Stimulated activated CD8-positive, alpha-beta memory T cell treated with anti-CD3 and anti-CD28 coated beads, Interleukin-12 subunit alpha, Interleukin-12 subunit beta, amount 100 ng/mL, for 24 hours (primary cell): Measurements from ENCODE around the gene SRL.

Experiments used
- DNase-seq: peaks from one replicate; pipeline ENCODE4 v3.0.0-alpha.2; 2020; ENCODE audit errors: extremely low read depth

SRL gene

DNA sequence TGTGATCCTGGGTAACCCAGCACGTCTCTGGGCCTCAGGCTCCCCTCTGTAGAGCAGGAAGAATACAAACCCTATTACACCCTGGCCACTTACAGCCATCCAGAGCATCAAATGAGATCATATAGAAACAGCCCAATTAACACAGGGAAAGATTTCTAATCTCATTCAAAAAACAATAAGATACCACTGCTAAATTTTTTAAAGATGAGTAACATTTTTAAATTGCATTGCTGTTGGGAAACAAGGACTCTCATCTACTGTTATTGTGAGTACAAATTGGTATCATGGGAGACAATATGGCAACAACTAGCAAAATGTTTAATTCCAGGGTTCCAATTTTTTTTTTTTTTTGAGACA, 41.1 kb downstream of the SRL start:
- no peak for DNase-seq

DNA sequence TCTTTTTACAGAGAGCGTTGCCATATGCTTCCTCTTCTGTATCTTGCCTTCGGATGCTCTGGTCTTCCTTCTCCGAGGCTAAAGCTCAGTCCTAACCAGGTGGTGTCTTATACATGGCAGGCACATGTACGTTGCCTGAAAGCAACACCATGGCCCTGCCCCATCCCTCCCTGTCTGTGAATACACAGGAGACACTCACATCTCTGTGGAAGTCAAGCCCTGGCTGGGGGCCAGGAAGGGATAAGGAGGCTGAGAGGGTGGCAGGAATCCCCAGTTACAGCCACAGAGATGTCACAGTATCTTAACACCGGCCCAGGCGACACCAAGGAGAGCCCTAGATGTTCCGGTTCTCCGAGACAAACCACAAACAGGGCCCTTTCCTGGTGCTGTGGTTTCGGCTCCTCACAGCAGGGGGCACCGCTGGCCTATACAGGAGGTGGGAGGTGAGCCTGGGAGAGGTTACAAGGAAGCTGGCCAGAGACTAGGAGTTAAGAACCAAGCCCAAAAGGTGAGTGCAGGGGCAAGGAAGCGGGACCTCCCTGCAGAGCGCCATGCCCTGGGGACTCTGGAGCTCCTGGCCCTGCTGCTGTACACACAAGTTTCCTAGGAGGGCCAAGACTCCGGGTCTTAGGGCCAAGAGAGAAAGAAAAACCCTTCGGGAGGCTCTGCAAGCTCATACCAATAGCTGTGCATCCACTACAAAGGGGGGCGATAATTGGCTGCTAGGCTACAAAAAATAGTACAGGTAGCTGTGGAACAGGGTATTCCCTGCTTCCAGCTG, 41.7 kb downstream of the SRL start:
- no peak for DNase-seq

DNA sequence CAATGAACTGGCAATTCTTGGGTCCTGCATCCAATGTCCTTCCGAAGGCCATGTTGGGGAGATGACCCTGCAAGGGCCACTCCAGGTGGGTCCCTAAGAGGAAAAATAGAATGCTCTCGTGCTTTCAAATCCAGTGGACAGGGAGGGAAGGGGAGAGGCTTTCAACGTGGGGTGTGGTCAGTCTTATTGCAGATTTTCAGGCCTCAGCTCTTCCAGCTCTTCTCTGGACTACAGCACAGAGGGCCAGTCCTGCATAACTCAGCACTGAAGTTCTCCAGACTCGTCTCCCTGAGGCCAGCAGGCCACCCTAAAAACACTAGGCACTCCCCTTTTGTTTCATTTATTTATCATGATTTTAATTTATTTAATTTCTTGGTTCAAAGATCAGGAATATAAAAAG, 43.1 kb downstream of the SRL start:
- DNase-seq = no peak

DNA sequence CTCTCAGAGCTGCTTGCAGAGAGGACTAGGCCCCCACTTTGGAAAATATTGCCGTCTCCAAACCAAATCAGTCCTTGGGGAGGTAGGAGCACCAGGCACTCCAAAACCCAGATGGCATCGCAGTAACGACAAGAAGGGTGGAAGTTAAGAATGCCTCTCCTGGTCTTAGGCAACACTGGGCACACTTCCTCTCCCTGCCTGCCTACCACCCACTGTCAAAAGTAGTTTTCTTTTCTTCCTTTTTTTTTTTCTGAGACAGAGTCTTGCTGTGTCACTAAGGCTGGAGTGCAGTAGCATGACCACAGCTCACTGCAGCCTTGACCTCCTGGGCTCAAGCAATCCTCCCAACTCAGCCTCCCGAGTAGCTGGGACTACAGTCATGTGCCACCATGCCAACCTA, 47.2 kb downstream of the SRL start:
- DNase-seq = no peak

DNA sequence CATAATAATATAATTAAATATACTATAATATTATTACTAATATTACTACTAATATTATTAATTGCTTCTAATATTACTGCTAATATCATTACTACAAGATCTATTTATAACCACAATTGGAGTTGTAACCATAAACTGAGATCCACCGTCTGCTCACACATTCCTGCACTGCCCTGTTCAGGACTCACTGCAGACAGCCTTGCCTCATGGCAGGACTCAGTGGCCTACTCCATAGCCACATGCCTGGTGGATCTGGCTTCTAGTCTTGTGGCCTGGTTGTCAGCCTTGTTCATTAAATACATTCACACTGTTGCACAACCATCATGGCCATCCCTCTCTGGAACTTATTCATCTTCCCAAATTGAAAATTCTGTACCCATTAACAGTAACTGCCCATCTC, 48.0 kb downstream of the SRL start:
- no peak for DNase-seq

DNA sequence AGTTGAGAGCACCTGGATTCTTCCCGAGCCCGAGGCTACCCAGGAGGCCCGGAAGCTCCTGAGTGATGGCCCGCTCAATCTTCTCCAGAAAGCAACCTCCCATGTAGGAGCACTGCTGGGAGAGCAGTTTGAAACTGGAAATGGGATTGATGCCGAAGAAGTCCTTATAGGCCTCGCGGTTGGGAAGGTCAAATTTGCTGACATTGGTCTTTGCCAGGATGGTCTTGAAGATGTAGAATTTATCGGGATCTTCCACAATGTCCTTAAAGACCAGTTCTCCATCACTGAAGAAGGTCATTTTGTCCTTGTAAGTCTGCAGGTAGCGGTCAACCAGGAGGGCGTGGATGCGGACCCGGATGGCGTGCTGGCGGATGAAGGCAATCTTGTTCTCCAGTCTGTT, 49.7 kb downstream of the SRL start:
- no peak for DNase-seq

DNA sequence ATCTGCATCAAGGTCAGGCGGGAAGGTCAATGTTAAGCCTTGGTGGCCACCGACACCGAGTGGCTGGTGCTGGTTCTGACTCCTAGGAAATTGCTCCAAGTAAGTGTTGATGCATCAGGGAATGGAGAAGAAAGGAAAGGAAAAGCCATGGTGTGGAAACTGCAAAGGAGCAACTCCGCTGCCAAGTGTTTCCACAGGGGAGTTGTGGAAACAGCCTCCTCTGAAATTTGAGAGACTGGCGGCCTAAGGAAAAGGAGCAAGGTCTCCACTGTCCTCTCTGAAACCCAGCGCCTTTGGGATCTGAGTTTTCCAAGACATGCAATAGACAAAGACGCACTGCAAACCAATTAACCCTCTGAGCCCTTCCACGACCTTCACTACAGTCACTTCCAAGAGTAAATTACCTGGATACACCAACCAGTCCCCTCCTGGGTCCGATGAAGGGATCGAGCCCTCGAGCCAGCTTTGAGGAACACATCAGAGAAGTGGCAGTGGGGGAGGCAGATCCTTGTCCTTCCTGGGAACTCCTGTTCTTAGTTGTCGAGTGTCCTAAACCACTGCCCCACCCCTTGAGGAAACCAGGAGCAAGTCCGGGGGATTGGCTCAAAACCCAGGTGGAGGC, 51.1 kb downstream of the SRL start:
- no peak for DNase-seq

DNA sequence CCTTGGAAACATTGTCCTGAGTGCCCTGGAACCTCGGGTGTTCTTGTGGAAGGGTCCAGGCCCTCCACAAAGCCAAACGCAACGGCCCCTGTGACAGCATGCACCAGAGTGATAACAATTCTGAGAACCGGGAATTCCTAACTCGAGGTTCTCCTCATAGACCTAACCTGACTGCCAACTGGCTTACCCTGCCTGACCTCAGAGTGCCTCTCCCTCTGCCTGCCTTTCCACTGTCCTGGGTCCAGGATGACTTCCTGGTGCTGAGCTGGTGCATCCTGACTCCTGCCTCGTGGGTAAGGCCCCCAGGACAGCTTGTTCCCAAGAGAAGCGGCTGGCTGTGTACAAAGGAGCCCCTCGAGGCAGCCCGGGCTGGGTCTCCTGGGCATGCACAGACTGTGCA, 51.8 kb downstream of the SRL start:
- no peak for DNase-seq

DNA sequence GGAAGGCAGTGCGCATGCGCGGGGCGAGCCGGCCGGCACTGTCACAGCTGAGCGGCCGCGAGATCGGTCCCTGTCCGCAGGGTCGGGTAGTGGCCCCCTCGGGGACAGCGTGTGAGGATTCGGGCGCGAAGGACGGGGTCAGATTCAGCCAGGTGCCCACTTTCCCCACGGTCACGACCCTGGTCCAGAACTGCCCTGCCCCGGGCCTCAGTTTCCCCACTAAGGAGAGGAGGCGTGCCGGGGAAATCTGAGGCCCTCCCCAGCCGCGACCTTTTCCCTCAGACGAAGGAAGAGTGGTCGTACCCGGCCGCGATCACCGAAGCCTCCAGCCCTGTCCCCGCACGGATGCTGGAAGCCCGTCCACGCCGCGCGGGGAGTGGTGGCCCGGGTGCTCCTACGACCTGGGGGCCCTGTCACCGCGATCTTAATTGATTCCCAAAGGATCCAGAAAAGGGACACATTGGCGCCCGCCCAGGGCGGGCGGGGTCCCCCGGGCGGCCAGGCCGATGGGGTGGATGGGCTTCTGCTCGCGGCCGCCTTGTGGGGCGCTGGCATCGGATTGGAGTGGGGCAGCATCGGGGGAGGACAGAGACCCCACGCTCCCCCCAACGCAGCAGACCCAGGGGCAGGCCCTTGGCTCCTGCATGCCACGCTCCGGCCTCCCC, 57.7 kb downstream of the SRL start:
- DNase-seq = no peak

DNA sequence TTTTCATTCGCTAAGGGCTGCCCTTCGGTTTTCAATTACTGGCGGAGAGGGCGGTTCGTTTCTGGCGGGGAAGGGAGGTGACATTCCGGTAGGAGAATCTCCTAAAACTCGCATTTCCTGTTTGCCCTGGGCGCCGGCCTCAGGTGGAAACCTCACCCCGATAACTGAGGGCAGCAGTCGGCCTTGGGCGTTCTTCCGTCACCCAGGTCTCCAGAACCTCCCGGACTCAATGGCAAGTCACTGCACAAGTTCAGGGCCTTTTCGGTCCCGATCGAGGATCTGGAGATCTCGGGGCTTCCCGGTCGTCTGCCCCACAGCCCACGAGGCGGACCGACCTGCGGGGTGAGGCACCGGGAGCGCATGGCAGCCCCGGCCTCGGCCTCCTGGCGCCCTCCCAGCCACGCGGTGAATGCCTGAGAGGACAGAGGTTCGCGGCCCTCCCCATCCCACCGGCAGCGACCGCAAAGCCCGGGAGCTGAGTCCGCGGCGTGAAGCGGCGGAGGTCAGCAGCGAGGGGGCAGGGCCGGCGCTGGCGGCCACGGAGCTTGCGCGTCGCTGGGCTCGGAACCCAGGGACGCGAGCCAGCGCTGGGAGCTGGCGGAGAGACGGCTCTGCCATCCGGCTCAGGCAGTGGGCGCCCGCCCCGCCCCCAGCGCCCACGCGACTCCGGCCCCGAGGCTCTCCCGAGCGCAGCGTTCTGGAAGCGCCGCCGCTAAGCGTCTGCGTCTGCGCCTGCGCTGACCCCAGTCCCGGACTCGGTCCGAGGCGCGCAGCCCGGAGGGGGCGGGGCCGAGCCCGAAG, 58.4 kb downstream of the SRL start:
- peak; percentile 78 for DNase-seq

DNA sequence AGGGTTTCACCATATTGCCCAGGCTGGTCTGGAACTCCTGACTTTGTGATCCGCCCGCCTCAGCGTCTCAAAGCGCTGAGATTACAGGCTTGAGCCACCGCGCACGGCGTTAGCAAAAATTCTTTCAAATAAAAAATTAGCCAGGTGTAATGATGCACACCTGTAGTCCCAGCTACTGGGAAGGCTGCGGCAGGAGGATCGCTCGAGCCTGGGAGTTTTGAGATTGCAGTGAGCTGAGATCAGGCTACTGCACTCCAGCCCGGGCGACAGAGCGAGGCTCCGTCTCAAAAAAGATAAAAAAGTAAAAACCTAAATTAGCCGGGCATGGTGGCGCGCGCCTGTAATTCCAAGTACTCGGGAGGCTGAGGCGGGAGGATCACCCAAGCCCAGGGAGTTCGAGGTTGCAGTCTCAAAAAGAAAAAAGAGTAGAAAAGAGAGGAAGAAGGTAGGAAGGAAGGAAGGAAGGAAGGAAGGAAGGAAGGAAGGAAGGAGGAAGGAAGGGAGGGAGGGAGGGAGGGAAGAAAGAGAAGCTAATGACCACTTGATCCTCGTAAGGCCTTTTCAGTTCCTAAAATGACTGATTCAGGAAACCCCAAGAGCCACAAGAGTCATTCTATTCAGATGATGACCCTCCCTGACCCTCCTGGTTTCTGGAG, 59.2 kb downstream of the SRL start:
- no peak for DNase-seq

DNA sequence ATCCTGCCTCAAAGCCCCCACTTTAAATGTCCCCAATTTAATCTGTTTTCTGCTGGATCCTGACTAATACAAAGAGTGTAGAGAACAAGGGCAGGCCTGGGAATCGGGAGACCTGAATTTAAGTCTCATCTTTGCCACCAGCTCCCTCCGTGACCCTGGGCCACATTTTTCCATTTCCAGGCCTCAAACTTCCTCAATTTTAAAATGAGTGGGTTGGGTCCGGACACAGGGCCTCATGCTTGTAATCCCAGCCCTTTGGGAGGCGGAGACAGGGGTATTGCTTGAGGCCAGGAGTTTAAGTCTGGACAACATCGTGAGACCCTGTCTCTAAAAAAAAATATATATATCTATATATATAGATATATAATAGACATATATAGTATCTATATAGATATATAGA, 61.4 kb downstream of the SRL start:
- no peak for DNase-seq

DNA sequence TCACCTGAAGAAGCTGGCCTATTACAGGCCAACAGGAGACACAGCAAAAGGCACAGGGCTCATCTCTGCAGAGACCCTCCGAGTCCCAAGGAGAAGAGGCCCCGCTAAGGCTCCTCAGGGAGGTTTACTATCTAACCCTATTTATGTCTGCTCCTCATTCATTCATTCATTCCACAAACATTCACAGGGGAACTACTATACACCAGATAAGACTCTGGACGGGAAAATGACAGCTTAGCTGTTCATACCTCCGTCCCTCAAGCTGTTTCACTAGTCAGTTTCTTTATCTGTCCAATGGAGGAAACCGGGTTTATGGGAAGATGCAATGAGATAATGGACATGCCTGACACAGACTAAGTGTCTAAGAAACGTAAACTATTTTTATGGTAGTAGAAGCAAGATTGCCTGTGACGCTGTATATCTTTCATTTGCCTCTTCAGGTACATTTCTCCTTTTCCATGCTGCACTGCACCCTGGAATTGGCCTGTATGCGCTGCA, 62.1 kb downstream of the SRL start:
- no peak for DNase-seq

DNA sequence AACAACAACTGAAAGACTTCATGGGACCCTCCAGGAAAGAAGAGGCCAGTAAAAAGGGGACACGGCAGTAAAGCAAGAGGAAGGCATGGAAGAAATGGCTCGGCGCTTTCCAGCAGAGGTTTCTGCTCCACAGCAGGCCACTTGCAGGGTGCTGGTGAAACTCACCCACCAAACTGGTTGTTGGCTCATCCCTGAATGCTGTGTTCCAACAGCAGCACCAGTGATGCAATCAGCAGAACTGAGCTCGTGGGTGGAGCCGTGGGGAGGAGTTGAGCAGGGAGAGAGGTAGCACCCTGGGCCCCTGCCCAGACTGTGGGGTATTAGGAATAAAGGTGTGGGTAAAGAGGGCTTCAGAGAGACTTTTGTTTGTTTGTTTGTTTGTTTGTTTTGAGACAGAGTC, 62.9 kb downstream of the SRL start:
- no peak for DNase-seq

DNA sequence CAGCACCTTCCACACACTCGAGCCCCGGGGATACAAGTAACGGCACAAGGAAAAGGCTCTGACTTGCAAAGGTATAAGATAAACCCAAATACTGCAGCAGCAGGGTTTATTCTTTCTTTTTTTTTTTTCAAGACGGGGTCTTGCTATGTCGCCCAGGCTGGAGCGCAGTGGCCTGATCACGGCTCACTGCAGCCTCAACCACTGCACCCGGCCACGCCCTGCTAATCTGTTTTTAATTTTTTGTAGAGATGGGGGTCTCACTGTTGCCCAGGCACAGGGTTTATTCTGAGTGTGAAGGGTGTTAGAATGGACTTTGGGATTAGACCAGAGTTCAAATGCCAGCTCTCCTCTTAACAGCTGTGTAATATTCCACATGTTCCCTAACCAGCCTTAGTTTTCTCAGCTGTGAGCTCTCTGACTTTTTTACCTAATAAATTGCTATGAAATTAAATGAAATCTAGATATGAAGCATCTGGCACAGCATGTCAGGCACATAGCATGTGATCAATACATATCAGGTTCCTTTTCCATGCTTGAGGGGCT, 63.3 kb downstream of the SRL start:
- no peak for DNase-seq

DNA sequence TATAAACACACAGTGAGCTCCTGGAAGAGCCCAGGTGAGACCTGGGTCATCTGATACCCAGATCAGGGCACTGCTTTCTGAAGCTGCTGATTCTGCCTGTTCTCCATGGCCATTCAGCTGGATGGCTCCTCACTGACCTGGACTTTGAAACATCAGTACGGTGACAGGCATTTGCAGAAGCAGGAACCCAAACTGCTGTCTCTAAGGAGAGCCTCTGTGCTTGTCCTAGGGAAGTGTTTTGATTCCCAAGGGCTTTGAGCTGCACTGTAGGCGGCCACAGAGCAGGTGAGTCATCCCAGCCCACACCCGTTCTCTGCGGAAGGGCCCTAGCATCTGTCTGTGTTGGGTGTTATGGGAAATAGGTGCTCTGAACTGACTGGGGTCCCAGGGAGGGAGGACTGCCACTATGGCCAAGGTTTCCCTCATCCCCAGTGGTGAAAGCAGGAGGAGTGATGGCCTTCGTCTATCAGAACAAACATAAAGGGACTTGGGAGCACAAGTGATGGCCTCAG, 64.9 kb downstream of the SRL start:
- no peak for DNase-seq

DNA sequence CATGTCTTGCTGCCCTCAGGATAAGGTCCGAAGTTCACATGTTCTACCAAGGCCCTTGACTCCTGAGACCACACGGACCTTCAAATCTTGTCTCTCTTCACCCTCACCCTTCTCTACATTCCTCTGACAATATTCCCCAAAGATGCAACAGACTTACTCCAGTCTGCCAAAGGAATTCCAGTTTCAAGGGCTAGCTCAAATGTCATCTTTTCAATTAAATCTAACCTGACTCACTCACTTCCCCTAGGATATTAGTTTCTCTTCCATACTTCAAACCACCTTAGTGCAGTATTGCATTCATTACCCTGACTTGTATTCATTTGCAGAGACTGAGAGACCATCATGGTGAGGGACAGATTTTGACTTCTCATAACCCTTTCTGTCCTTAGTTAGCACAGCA, 66.0 kb downstream of the SRL start:
- no peak for DNase-seq

DNA sequence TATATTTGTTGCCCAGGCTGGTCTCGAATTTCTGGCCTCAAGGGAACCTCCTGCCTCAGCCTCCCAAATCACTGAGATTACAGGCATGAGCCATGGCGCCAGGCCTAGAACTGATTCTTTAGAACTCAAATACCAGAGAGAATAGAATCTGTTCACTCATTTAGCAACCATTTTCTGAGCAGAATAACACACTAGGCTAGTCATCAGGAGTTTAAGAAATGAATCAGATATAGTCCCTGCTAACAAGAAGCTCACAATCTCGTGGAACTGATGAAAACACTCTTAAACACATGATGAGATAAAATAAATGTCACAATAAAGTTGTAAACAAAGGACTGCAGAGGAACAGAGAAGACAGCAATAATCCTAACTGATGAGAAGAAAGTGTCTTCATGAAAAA, 69.8 kb downstream of the SRL start:
- DNase-seq = no peak

DNA sequence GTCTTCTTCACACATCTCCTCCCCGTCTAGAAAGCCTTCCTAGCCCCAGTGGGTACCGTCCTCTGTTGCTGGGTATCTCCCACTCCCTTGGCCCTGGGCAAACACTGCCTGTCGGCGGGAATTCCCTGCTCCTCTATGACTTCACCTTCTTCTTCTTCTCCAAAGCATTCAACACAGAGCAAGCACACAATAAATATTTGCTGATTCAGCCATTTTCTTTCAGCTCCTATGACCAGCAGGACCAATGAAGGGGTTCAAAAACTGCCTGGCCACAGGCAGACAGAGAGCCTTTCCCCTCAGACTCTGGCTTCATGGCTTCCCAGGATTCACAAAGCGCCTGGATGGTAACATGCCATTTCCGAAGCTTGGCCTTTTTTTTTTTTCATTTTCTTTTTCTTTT, 72.5 kb downstream of the SRL start:
- DNase-seq = no peak

DNA sequence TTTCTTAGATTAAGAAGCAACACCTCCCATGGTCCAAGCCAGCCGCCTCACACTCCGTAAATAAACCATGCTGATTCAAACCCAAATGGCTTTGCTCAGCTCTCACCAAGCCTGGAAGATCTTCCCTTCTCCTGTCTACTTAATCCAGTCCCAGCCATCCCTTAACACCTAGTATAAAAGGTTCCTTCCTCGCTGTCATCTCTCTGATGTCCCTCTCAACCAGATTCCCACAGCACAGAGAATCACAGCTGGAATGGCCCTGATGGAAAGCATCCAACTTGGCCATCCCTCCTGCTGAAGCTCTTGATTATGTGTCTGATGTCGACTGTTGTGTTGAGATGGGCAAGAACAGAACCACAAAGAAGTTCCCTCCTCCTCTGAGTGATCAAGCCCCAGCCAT, 75.1 kb downstream of the SRL start:
- DNase-seq = no peak

DNA sequence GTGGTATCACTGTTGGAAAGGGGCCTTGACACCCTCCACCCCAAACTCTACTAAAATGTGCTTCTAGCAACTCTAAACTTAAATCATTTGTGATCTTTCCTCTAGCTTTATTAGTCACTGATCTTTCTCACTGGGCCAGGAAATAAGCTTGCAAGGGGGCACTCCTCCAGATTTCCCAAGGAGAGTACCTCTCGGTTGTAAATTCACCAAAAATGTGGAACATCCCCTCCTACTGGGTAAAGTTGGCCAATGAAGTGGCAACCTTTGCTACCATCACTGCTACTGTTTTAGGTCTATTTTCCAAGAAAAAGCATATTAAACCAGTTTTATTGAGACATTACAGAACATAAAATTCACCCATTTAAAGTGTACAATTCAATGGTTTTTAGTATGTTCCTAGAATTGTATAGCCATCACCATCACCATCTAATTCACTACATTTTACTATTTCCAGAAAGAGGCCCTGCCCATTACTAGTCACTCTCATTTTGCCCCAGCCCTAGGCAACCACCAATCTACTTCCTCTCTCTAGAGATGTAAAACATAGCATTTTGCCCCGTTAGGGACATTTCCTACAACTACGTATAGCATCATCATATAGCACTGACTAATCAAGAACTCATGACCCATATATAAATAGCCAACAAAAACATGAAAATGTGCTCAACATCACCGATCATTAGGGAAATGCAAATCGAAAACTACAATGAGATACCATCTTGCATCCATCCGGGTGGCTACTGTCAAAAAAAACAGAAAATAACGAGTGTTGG, 81.0 kb downstream of the SRL start:
- no peak for DNase-seq
